ENCODE data around the gene PJVK.
A peak's percentile ranks its signal among the peaks of the same experiment; 100 is the strongest.

Gene PJVK

GRCh38 chr2:178508646-178509045 is 57.5 kb downstream of the PJVK start:
- no peak overlapping the region for H3K27ac ChIP-seq (replicated peaks)
- H3K4me3 ChIP-seq (replicated peaks; ENCODE audit: insufficient read depth, low read length) = no peak overlapping the region
- H3K27me3 ChIP-seq (ENCODE audit: insufficient read depth, poor library complexity, severe bottlenecking) = no peaks in the 10 kb centered on the region
- no peak for TF ChIP-seq GABPA (IDR thresholded peaks at IDR 0.05; ENCODE audit: low read depth)
- no peak for TF ChIP-seq REST (IDR thresholded peaks at IDR 0.05; ENCODE audit: insufficient replicate concordance, low read depth)
- TF ChIP-seq, protein P1, sequence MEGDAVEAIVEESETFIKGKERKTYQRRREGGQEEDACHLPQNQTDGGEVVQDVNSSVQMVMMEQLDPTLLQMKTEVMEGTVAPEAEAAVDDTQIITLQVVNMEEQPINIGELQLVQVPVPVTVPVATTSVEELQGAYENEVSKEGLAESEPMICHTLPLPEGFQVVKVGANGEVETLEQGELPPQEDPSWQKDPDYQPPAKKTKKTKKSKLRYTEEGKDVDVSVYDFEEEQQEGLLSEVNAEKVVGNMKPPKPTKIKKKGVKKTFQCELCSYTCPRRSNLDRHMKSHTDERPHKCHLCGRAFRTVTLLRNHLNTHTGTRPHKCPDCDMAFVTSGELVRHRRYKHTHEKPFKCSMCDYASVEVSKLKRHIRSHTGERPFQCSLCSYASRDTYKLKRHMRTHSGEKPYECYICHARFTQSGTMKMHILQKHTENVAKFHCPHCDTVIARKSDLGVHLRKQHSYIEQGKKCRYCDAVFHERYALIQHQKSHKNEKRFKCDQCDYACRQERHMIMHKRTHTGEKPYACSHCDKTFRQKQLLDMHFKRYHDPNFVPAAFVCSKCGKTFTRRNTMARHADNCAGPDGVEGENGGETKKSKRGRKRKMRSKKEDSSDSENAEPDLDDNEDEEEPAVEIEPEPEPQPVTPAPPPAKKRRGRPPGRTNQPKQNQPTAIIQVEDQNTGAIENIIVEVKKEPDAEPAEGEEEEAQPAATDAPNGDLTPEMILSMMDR (IDR thresholded peaks at IDR 0.05; ENCODE audit: insufficient read depth, low read length) = no peak
- peak in 1 of 2 experiments; percentile 18 for DNase-seq (ENCODE audit: low read depth in 1 of 2, low spot score in 1 of 2)

- no peak for TF ChIP-seq GABPA (IDR thresholded peaks at IDR 0.05; ENCODE audit: low read depth)
- TF ChIP-seq REST (IDR thresholded peaks at IDR 0.05; ENCODE audit: insufficient replicate concordance, low read depth) = no peak
- no peak for TF ChIP-seq SPI1 (IDR thresholded peaks at IDR 0.05; ENCODE audit: borderline replicate concordance, low read depth)
- TF ChIP-seq POLR2AphosphoS5 (IDR thresholded peaks at IDR 0.05; ENCODE audit: low read depth) = no peak
- TF ChIP-seq, protein P1 (IDR thresholded peaks at IDR 0.05; ENCODE audit: insufficient read depth, low read length) = no peak
Measured at GRCh38 chr2:178510384-178510783, 59.2 kb downstream of the PJVK start.

More at GRCh38 chr2:178510384-178510783, 59.2 kb downstream of the PJVK start:
- no peak overlapping the region for H3K4me3 ChIP-seq (replicated peaks; ENCODE audit: insufficient read depth, low read length)
- DNase-seq (ENCODE audit: low read depth in 1 of 2, low spot score in 1 of 2) = no peak
- H3K27me3 ChIP-seq (ENCODE audit: insufficient read depth, poor library complexity, severe bottlenecking) = no peaks in the 10 kb centered on the region
- no peak overlapping the region for H3K27ac ChIP-seq (replicated peaks)

Measured in HL-60 (cell line).